Thymus (tissue), 11 donors: ENCODE measurements around the gene VPS13D. TPM values are rescaled to one million over a fixed set of nuclear protein-coding genes. Genes with fewer than 3 reads are reported as not detected.

Experiments used
- DNase-seq, 9 donors: peaks; one replicate each; pipeline ENCODE4 v3.0.0-alpha.2; 2013; ENCODE audit warnings: low spot score in 9 of 9, low read depth in 6 of 9, missing footprints in 1 of 9
- H3K27ac ChIP-seq, 2 donors: one replicate each; pipeline ENCODE4 v1.5.1; 2013; ENCODE audit warnings: control low read depth in 1 of 2, low read depth in 1 of 2, low read length in 1 of 2, mild to moderate bottlenecking in 1 of 2, moderate library complexity in 1 of 2
- H3K27me3 ChIP-seq, 2 donors: one replicate each; pipeline ENCODE4 v1.5.1; 2013; ENCODE audit warnings: low read length in 1 of 2; ENCODE audit not compliant: control insufficient read depth in 2 of 2, insufficient read depth in 1 of 2
- H3K36me3 ChIP-seq, 2 donors: one replicate each; pipeline ENCODE4 v1.5.1; 2013; ENCODE audit warnings: low read length in 1 of 2, mild to moderate bottlenecking in 1 of 2, moderate library complexity in 1 of 2; ENCODE audit not compliant: control insufficient read depth in 2 of 2, insufficient read depth in 2 of 2
- H3K4me1 ChIP-seq, 2 donors: one replicate each; pipeline ENCODE4 v1.5.1; 2013; ENCODE audit warnings: low read length in 2 of 2; ENCODE audit not compliant: control insufficient read depth in 2 of 2, insufficient read depth in 2 of 2
- H3K4me3 ChIP-seq, 2 donors: one replicate each; pipeline ENCODE4 v1.5.1; 2013; ENCODE audit warnings: low read length in 2 of 2, control low read depth in 1 of 2, mild to moderate bottlenecking in 1 of 2
- H3K9me3 ChIP-seq, 2 donors: one replicate each; pipeline ENCODE4 v1.5.1; 2013; ENCODE audit warnings: low read length in 1 of 2, mild to moderate bottlenecking in 1 of 2; ENCODE audit not compliant: control insufficient read depth in 2 of 2, insufficient read depth in 1 of 2
- WGBS: extraction: QIAGEN DNeasy Blood & Tissue Kit; methylation state at CpG from one replicate; pipeline ENCODE4 v1.1.7; 2013; 5-methylcytosine and 5-hydroxymethylcytosine counted together
- polyA plus RNA-seq: library from polyadenylated mRNA; stranded (reverse); fragments of 200-250 nt; gene quantifications from one replicate; pipeline ENCODE4 v1.2.3, GENCODE V29; 2013
- total RNA-seq: library from RNA; stranded (reverse); fragments of 120-200 nt; gene quantifications from one replicate; pipeline ENCODE4 v1.2.4, GENCODE V29; 2013
- donor health status: healthy.

VPS13D gene
- total and polyA plus RNA-seq, 2 donors = 10.2 to 21.7 TPM

- Histone ChIP-seq H3K4me1 (no peaks in the 10 kb centered on the region), H3K27ac (no peak overlapping the region), H3K36me3 (peaks cover 9 to 22% of the 10 kb centered on the region in 2 donors), H3K27me3 (no peaks in the 10 kb centered on the region), H3K4me3 (no peak overlapping the region), H3K9me3 (no peaks in the 10 kb centered on the region)
- no peak for DNase-seq
- 96% methylated on average over 5 of the region's 5 CpGs for WGBS
Measured at GRCh38 chr1:12370333-12370975, 140.6 kb downstream of the VPS13D start.

DNA sequence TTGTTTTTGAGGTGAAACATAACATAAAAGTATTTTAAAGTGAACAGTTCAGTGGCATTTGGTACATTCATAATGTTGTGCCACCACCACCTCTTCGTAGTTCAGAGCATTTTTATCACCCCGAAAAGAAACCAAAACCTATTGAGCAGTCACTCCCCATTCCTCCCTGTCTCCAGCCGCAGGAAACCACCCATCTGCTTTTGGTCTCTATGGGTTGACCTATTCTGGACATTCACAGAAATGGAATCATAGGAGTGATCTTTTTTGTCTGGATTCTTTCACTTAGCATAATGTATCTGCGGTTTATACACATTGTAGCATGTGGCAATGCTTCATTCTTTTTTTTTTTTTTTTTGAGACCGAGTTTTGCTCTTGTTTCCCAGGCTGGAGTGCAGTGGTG, 141.2 kb downstream of the VPS13D start:
- Histone ChIP-seq H3K27me3 (no peaks in the 10 kb centered on the region), H3K4me1 (no peaks in the 10 kb centered on the region), H3K9me3 (no peaks in the 10 kb centered on the region), H3K27ac (no peak overlapping the region), H3K36me3 (peaks cover 13 to 22% of the 10 kb centered on the region in 2 donors), H3K4me3 (no peak overlapping the region)
- 98% methylated on average over 5 of the region's 5 CpGs for WGBS
- no peak for DNase-seq

DNA sequence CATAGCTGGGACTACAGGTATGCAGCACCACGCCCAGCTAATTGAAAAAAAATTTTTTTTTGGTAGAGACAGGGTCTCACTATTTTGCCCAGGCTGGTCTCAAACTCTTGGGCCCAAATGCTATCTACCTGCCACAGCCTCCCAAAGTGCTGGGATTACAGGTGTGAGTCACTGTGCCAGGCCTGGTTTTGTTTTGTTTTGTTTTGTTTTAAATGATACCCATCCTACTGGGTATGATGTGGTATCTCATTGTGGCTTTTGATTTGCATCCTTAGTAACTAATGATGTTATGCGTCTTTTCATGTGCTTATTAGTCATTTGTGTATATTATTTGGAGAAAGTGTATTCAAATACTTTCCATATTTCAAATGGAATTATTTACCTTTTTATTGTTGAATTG, 142.3 kb downstream of the VPS13D start:
- no peaks in the 10 kb centered on the region for H3K9me3 ChIP-seq
- DNase-seq = no peak
- H3K27me3 ChIP-seq = no peaks in the 10 kb centered on the region
- H3K4me1 ChIP-seq = no peaks in the 10 kb centered on the region
- H3K36me3 ChIP-seq = peaks cover 18 to 22% of the 10 kb centered on the region in 2 donors
- 97% methylated on average over 2 of the region's 2 CpGs for WGBS
- no peak overlapping the region for H3K27ac ChIP-seq
- no peak overlapping the region for H3K4me3 ChIP-seq

GRCh38 chr1:12372761-12373160, 142.9 kb downstream of the VPS13D start:
- H3K4me1 ChIP-seq = no peaks in the 10 kb centered on the region
- WGBS = 97% methylated on average over 3 of the region's 3 CpGs
- DNase-seq = no peak

DNA sequence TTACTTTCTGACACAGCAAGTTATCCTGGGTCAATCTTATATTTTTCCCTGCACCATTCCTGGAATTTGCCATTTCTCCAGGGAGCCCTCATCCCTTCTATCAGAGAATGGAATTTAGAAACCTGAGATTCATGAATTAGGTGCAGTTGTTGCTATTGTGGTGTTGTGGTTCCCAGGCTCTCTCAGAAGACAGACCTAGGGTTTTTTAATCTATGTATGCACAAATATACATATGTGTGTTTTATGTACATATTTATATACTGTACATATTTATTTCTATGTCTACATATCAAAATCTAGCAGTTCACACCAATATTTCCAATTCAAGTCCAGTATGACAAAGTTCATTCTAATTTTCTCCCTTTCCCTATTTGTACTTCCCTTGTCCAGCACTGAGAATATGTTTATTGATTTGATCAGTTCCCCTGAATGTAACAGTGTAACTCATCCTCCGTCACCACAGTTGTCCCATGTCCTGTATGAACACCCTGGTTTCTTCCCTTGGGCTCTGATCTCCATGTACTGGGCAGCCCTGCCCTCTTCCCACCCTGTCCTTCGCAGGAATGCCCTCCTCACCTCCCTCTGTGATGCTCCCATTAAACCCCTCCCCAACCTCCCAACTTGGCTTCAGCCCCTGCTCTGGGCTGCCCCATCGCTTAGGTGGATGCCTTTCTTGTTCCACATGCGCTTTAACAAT, 145.5 kb downstream of the VPS13D start:
- 97% methylated on average over 4 of the region's 4 CpGs for WGBS
- no peaks in the 10 kb centered on the region for H3K9me3 ChIP-seq
- H3K27ac ChIP-seq = no peak overlapping the region
- DNase-seq = no peak
- no peaks in the 10 kb centered on the region for H3K27me3 ChIP-seq
- H3K36me3 ChIP-seq = peaks cover 14 to 27% of the 10 kb centered on the region in 2 donors
- no peak overlapping the region for H3K4me3 ChIP-seq
- no peaks in the 10 kb centered on the region for H3K4me1 ChIP-seq

More at GRCh38 chr1:12372761-12373160, 142.9 kb downstream of the VPS13D start:
- Histone ChIP-seq H3K9me3 (no peaks in the 10 kb centered on the region), H3K27ac (no peak overlapping the region), H3K4me3 (no peak overlapping the region), H3K36me3 (peaks cover 18 to 22% of the 10 kb centered on the region in 2 donors), H3K27me3 (no peaks in the 10 kb centered on the region)

DNA sequence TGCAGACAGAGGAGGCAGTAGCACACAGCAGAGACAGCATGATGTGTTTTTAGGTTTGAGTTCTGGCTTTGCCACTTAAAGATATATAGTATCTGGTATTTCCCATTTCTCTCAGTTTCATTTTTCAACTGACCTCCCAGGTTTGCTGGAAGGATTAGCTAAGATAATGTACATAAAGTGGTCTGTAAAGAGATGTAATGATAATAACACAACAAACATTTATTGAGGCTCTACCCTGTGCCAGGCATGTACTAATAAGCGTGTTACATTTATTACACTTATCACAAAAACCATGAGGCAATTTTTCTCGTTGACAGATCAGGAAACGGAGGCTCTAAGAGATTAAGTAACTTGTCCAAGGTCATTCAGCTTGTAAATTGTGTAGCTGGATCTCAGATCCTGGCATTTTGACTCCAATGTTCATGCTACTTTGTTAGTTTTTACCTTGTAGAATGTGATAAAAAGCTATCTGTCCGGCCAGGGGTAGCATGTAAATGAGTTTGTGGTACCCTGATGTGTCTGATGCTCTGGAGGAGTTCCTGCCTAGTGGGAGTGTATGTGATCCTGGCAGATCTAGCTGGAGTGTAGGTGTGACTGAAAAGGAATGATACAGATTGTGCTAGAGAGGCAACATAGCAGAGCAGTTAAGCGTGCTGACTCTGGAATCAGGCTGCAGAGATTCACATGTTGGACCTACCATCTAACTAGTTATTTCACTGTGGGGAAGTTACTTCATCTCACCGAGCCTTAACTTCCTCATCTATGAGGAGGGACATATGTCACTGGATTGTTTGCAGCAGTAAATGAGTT, 146.6 kb downstream of the VPS13D start:
- no peaks in the 10 kb centered on the region for H3K9me3 ChIP-seq
- H3K27ac ChIP-seq = no peak overlapping the region
- no peak overlapping the region for H3K4me3 ChIP-seq
- DNase-seq = no peak
- no peaks in the 10 kb centered on the region for H3K27me3 ChIP-seq
- WGBS = 87% methylated on average over 6 of the region's 6 CpGs
- H3K36me3 ChIP-seq = peaks cover 16 to 27% of the 10 kb centered on the region in 2 donors
- no peaks in the 10 kb centered on the region for H3K4me1 ChIP-seq

DNA sequence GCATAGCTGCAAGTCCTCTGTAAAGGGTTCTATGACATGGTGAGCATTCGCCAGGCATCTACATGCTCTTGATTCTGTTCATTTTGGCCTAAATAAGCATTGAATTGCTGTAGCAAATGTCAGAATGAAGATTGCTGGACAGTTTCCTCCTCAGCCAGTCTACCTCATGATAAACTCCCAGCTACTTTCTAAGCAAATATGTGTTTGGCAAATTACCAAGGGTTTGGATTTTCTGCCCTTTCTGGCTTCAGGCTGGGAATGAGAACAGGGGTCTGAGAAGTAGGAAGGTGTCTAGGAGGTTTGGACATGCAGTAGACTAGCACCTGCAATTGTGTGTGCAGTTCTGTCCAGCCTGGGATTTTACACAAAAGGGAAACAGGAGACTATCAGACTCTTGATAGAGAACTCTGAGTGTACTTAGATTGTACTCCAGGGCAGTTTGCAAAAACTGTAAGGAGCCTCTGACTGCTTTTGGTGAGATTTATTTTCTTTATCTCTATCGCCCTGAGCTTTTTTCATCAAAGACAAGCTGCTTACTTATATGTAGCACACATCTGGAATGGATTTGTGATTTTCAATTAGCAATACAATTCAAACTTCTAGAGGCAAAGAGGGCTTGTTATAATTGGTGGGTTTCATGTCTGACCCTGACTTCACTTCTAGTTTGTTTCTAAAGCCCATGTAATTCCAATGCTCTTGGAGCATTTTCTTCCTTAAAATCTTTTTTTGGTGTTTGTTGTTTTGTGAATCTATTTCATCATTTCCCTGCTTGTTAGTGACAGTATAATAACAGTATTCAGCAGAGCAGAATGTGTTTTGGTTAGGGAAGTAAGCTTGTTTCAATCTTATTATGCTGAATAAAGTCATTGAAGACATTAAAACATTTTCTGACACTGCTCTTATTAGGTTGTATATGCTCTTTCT, 150.8 kb downstream of the VPS13D start:
- H3K4me3 ChIP-seq = no peak overlapping the region
- 97% methylated on average over 2 of the region's 2 CpGs for whole genome bisulfite sequencing

DNA sequence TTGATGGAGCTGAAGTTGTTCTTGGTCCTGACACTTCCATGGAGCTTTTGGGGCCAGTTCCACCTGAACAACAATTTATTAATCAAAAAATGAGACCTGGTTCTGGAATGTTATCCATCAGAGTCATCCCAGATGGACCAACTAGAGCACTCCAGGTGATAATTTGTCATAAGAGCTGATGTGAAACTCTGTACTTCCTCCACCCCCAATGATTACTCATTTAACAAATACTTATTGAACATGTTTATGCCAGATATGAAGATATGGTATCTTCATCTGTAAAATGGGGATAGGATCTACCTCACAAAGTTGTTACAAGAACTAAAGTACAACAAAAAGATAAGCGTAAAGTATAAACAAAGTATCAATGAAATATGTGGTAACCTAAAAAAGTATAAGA, 153.2 kb downstream of the VPS13D start:
- H3K36me3 ChIP-seq = peaks cover 31 to 41% of the 10 kb centered on the region in 2 donors
- WGBS = 100% methylated on average over 1 of the region's 1 CpG
- no peak overlapping the region for H3K4me3 ChIP-seq
- H3K9me3 ChIP-seq = no peaks in the 10 kb centered on the region
- DNase-seq = no peak
- no peaks in the 10 kb centered on the region for H3K4me1 ChIP-seq
- H3K27ac ChIP-seq = no peak overlapping the region
- no peaks in the 10 kb centered on the region for H3K27me3 ChIP-seq

More for the DNA sequence above, 150.8 kb downstream of the VPS13D start:
- no peaks in the 10 kb centered on the region for H3K9me3 ChIP-seq
- H3K27me3 ChIP-seq = no peaks in the 10 kb centered on the region
- no peak overlapping the region for H3K27ac ChIP-seq
- DNase-seq = no peak
- no peaks in the 10 kb centered on the region for H3K4me1 ChIP-seq
- peaks cover 23 to 34% of the 10 kb centered on the region in 2 donors for H3K36me3 ChIP-seq
